PC-9 (cell line): Measurements from ENCODE around the gene CENPP. TPM values are rescaled to one million over a fixed set of nuclear protein-coding genes. Genes with fewer than 3 reads are reported as not detected.
A peak's percentile ranks its signal among the peaks of the same experiment; 100 is the strongest.

Experiments
- BruUV-seq: library from RNA; stranded (reverse); fragments of 400-500 nt; replicated peaks from 2 replicates; lab custom pipeline; 2021; lab: Mats Ljungman, UMichigan
- CTCF ChIA-PET: fragments of 300-600 bp; sonication (Branson Sonifier 250); formaldehyde crosslinking; loops from one replicate; lab custom pipeline; 2022; ENCODE audit warnings: antibody characterized with exemption; lab: Charles Lee
- POLR2A ChIA-PET: fragments of 300-600 bp; sonication (Branson Sonifier 250); formaldehyde crosslinking; loops from one replicate; lab custom pipeline; 2022; ENCODE audit warnings: antibody characterized with exemption; ENCODE audit not compliant: unreplicated experiment; lab: Charles Lee
- DNase-seq, 2 experiments: peaks; one replicate each; pipeline versions ENCODE4 v3.0.0 to v3.0.0-alpha.2; 2015 to 2022; ENCODE audit warnings: mixed read lengths in 1 of 2
- H2AFZ ChIP-seq: fragments of 200-600 bp; sonication (generic); 2 replicates; pipeline ENCODE4 v1.8.1; 2017; ENCODE audit warnings: antibody characterized with exemption
- H3F3A ChIP-seq: fragments of 200-600 bp; sonication (generic); 2 replicates; pipeline ENCODE4 v1.8.1; 2017; ENCODE audit warnings: antibody characterized with exemption, mild to moderate bottlenecking, low read depth; ENCODE audit not compliant: insufficient read depth
- H3K27ac ChIP-seq: fragments of 200-600 bp; sonication (generic); 2 replicates; pipeline ENCODE4 v1.6.1; 2016; ENCODE audit warnings: mixed run types
- H3K27me3 ChIP-seq: fragments of 200-600 bp; sonication (generic); 2 replicates; pipeline ENCODE4 v1.6.1; 2016; ENCODE audit warnings: low read depth, mixed run types; ENCODE audit not compliant: insufficient read depth
- H3K36me3 ChIP-seq: fragments of 200-600 bp; sonication (generic); 2 replicates; pipeline ENCODE4 v1.6.1; 2016; ENCODE audit warnings: low read depth, mixed run types
- H3K4me1 ChIP-seq: fragments of 200-600 bp; sonication (generic); replicated peaks from 2 replicates; pipeline ENCODE4 v1.6.1; 2016; ENCODE audit warnings: mixed run types; ENCODE audit not compliant: insufficient read depth
- H3K4me2 ChIP-seq: fragments of 200-600 bp; sonication (generic); 2 replicates; pipeline ENCODE4 v1.6.1; 2017; ENCODE audit warnings: mixed run types
- H3K4me3 ChIP-seq: fragments of 200-600 bp; sonication (generic); 2 replicates; pipeline ENCODE4 v1.6.1; 2016; ENCODE audit warnings: mixed run types
- H3K79me2 ChIP-seq: fragments of 200-600 bp; sonication (generic); 2 replicates; pipeline ENCODE4 v1.6.1; 2017; ENCODE audit warnings: low read depth, mixed run types
- H3K9me2 ChIP-seq: fragments of 200-600 bp; sonication (generic); 2 replicates; pipeline ENCODE4 v1.8.1; 2017; ENCODE audit warnings: mild to moderate bottlenecking; ENCODE audit not compliant: insufficient read depth
- H3K9me3 ChIP-seq: fragments of 200-600 bp; sonication (generic); 2 replicates; pipeline ENCODE4 v1.8.1; 2016; ENCODE audit warnings: low read depth; ENCODE audit not compliant: insufficient read depth
- H4K20me1 ChIP-seq: fragments of 200-600 bp; sonication (generic); 2 replicates; pipeline ENCODE4 v1.8.1; 2017; ENCODE audit not compliant: insufficient read depth
- EZH2 ChIP-seq: fragments of 200-600 bp; sonication (generic); IDR thresholded peaks from 2 replicates; pipeline ENCODE4 v1.8.0; 2017; ENCODE audit warnings: antibody characterized with exemption, low read depth
- intact Hi-C: fragments of 100-400 bp; cut with micrococcal nuclease; formaldehyde crosslinking; loops from one replicate; pipeline ENCODE4 v1.10.0; 2022; ENCODE audit not compliant: unreplicated experiment
- total RNA-seq: library from RNA; stranded (reverse); gene quantifications from 2 replicates; pipeline ENCODE4 v1.2.3, GENCODE V29; 2021
- TF ChIP-seq, protein P1 (sequence below): fragments of 200-600 bp; sonication (generic); conservative IDR thresholded peaks from 2 replicates; pipeline ENCODE4 v1.6.1; 2017; ENCODE audit warnings: mixed run types, antibody characterized with exemption, mild to moderate bottlenecking, moderate library complexity

CENPP gene
- total RNA-seq, 1 experiment from 2014 or later, result 10.0 TPM

DNA sequence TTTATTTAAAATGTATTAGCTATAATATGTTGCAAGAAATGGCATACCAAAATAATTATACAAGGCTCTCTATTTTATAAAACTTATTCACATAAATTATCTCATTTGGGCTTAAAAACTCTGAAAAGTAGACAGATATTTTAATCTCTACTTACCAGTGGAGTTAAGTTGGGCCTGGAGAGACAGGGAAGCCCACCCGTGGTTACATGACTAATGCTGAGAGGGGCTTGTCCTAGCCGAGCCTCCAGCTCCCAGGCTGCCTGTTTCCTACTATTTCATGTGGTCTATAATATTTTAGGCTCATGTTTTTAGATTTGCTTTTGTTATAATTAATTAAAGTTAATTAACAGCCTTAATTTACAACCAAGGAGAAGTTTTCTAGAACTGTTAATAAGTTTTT is 177.4 kb downstream of the CENPP start:
- Histone ChIP-seq H3K4me2 (no peak overlapping the region), H2AFZ (no peak overlapping the region), H3K9me2 (0 out of 2 replicates have a peak, but pooled peaks cover 4% of the 10 kb centered on the region), H3F3A (peaks cover 27% of the 10 kb centered on the region), H3K27me3 (no peaks in the 10 kb centered on the region), H4K20me1 (no peaks in the 10 kb centered on the region), H3K4me3 (no peak overlapping the region), H3K4me1 (peaks cover 39% of the 10 kb centered on the region), H3K36me3 (no peaks in the 10 kb centered on the region), H3K79me2 (no peaks in the 10 kb centered on the region), H3K27ac (no peak overlapping the region), H3K9me3 (no peaks in the 10 kb centered on the region)
- no TSS peak for BruUV-seq
- TF ChIP-seq, protein P1, sequence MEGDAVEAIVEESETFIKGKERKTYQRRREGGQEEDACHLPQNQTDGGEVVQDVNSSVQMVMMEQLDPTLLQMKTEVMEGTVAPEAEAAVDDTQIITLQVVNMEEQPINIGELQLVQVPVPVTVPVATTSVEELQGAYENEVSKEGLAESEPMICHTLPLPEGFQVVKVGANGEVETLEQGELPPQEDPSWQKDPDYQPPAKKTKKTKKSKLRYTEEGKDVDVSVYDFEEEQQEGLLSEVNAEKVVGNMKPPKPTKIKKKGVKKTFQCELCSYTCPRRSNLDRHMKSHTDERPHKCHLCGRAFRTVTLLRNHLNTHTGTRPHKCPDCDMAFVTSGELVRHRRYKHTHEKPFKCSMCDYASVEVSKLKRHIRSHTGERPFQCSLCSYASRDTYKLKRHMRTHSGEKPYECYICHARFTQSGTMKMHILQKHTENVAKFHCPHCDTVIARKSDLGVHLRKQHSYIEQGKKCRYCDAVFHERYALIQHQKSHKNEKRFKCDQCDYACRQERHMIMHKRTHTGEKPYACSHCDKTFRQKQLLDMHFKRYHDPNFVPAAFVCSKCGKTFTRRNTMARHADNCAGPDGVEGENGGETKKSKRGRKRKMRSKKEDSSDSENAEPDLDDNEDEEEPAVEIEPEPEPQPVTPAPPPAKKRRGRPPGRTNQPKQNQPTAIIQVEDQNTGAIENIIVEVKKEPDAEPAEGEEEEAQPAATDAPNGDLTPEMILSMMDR, result no peak
- TF ChIP-seq EZH2, result no peak
- CTCF ChIA-PET, result no interaction called here
- intact Hi-C loops, result no loop called here
- no peak for DNase-seq
- POLR2A ChIA-PET, result no interaction called here

DNA sequence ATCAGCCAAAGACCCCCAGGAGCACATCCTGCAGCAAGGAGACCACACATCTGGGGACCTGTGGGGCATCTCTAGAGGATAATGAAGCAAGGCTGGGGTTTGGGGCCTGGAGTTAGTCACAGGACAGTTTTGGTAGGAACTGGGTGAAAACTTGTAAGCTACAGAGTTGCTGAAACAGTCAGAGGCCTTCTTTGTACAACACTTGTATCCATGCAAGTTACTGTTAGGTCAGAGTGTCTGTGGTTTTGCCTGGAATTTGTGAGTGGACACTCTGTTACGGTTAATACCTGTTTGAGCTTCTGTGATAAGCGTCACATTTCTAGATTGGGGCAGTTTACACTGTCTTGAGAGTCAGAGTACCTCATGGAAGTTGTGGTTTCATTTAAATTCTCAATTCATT is 179.1 kb downstream of the CENPP start:
- H3K4me2 ChIP-seq, result peak overlapping the region; percentile 89
- intact Hi-C loops, result no loop called here
- peaks cover 27% of the 10 kb centered on the region for H3F3A ChIP-seq
- no peak overlapping the region for H2AFZ ChIP-seq
- BruUV-seq, result no TSS peak
- no peak for DNase-seq
- H3K4me3 ChIP-seq, result peak overlapping the region; percentile 64
- ChIA-PET POLR2A (interaction anchor here (0.6 kb wide), 1 partner anchor 70 kb away, joined by 7 read pairs; no protein-coding TSS in a partner anchor), CTCF (no interaction called here)
- no peak for TF ChIP-seq EZH2
- TF ChIP-seq, protein P1, result no peak
- H3K27me3 ChIP-seq, result no peaks in the 10 kb centered on the region
- H3K4me1 ChIP-seq, result peaks cover 39% of the 10 kb centered on the region
- H3K36me3 ChIP-seq, result no peaks in the 10 kb centered on the region
- no peaks in the 10 kb centered on the region for H3K79me2 ChIP-seq
- no peaks in the 10 kb centered on the region for H4K20me1 ChIP-seq
- H3K27ac ChIP-seq, result peak overlapping the region; percentile 99
- H3K9me2 ChIP-seq, result no peaks in the 10 kb centered on the region
- no peaks in the 10 kb centered on the region for H3K9me3 ChIP-seq

DNA sequence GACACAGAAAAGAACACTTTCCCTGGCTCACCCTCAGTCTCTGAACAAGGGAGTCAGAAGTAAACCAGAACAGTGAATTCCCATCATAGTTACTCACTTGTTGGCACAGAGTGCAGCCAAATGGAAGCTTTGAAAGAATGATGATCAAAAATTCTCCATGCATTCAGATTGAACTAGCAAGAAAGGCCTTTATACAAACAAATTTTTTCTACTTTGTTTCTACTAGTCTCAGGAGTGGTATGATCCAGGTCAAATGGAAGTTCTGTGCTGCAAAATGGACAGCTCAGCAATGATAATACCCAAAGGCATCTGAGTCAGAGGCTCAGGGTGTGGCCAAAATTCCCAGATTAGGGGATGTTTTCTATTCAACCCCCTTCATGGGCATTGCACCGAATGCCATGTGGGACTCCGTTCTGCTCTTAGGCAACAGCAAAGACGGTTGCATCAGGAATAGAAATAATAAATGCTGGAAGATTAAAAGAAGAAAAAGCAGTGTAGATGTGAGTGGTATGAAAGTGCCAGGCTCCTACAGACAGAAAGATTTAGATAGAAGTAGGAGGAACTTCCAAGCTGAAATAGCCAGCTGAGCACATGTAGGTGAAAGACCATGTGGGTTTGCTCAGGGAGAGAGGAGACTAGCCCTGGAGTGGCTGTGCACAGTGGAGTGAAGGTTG is 180.6 kb downstream of the CENPP start:
- intact Hi-C loops, result loop anchor here (2.0 kb wide), 2 partner anchors 26 to 178 kb away; no protein-coding TSS in a partner anchor
- Histone ChIP-seq H2AFZ (peak overlapping the region; percentile 73), H3K4me1 (peaks cover 39% of the 10 kb centered on the region), H3K79me2 (no peaks in the 10 kb centered on the region), H3K27me3 (no peaks in the 10 kb centered on the region), H4K20me1 (no peaks in the 10 kb centered on the region), H3K4me2 (peak overlapping the region; percentile 89), H3K27ac (peak overlapping the region; percentile 99), H3F3A (peaks cover 27% of the 10 kb centered on the region), H3K4me3 (peak overlapping the region; percentile 64), H3K9me3 (no peaks in the 10 kb centered on the region), H3K9me2 (no peaks in the 10 kb centered on the region), H3K36me3 (no peaks in the 10 kb centered on the region)
- peak; percentile 70 to 88 for DNase-seq
- POLR2A ChIA-PET, result interaction anchor here (0.6 to 0.7 kb wide), 3 partner anchors 24 to 178 kb away, joined by 3 to 5 read pairs (median 3); partner anchors contain the start of gene ASPN
- TSS peak; percentile 89 for BruUV-seq
- CTCF ChIA-PET, result interaction anchor here (0.7 kb wide), 1 partner anchor 215 kb away, joined by 3 read pairs; no protein-coding TSS in a partner anchor
- TF ChIP-seq EZH2, result no peak
- TF ChIP-seq, protein P1, result no peak
